ENCODE measurements around the gene FBXL17. TPM values are rescaled to one million over a fixed set of nuclear protein-coding genes. Genes with fewer than 3 reads are reported as not detected.

The FBXL17 gene
- total RNA-seq, 1 donor from 2014 or later, result 26.9 TPM

GRCh38 chr5:108111736-108112135 lies 270.2 kb downstream of the FBXL17 start:
- POLR2A ChIA-PET, result no interaction called here
- CTCF ChIA-PET, result no interaction called here
- DNase-seq (no peak), ATAC-seq (ENCODE audit: low read depth) (no peak)
- no peak overlapping the region for H3K4me3 Mint-ChIP-seq
- no peaks in the 10 kb centered on the region for H3K27me3 Mint-ChIP-seq
- H3K4me1 Mint-ChIP-seq, result peaks cover 5% of the 10 kb centered on the region
- no peak overlapping the region for H3K27ac Mint-ChIP-seq
- H3K9me3 Mint-ChIP-seq, result peaks cover 13% of the 10 kb centered on the region
- no peak for TF ChIP-seq CTCF (IDR thresholded peaks at IDR 0.05)
- H3K36me3 Mint-ChIP-seq (ENCODE audit: low read depth), result peaks cover 25% of the 10 kb centered on the region
- intact Hi-C loops (cut with micrococcal nuclease), result no loop called here

- Mint-ChIP-seq H3K27me3 (no peaks in the 10 kb centered on the region), H3K4me3 (no peak overlapping the region), H3K36me3 (ENCODE audit: low read depth) (peaks cover 26% of the 10 kb centered on the region), H3K9me3 (peaks cover 13% of the 10 kb centered on the region), H3K27ac (no peak overlapping the region), H3K4me1 (peaks cover 5% of the 10 kb centered on the region)
- ChIA-PET CTCF (no interaction called here), POLR2A (no interaction called here)
- ATAC-seq (ENCODE audit: low read depth) (no peak), DNase-seq (no peak)
- no peak for TF ChIP-seq CTCF (IDR thresholded peaks at IDR 0.05)
- intact Hi-C loops (cut with micrococcal nuclease), result no loop called here
Measured at GRCh38 chr5:108109059-108109458, 272.8 kb downstream of the FBXL17 start.

GRCh38 chr5:108104448-108104847 lies 277.4 kb downstream of the FBXL17 start:
- Mint-ChIP-seq H3K4me1 (no peaks in the 10 kb centered on the region), H3K36me3 (ENCODE audit: low read depth) (peaks cover 17% of the 10 kb centered on the region), H3K9me3 (peaks cover 3% of the 10 kb centered on the region), H3K27me3 (no peaks in the 10 kb centered on the region), H3K4me3 (no peak overlapping the region), H3K27ac (no peak overlapping the region)
- CTCF ChIA-PET, result no interaction called here
- ATAC-seq (ENCODE audit: low read depth) (no peak), DNase-seq (no peak)
- POLR2A ChIA-PET, result no interaction called here
- TF ChIP-seq CTCF (IDR thresholded peaks at IDR 0.05), result no peak
- intact Hi-C loops (cut with micrococcal nuclease), result no loop called here

GRCh38 chr5:108102463-108102862 lies 279.4 kb downstream of the FBXL17 start:
- H3K27ac Mint-ChIP-seq, result no peak overlapping the region
- ChIA-PET CTCF (no interaction called here), POLR2A (no interaction called here)
- intact Hi-C loops (cut with micrococcal nuclease), result no loop called here
- no peaks in the 10 kb centered on the region for H3K4me1 Mint-ChIP-seq
- no peaks in the 10 kb centered on the region for H3K27me3 Mint-ChIP-seq
- H3K4me3 Mint-ChIP-seq, result no peak overlapping the region
- no peak for ATAC-seq (ENCODE audit: low read depth)
- H3K36me3 Mint-ChIP-seq (ENCODE audit: low read depth), result peaks cover 8% of the 10 kb centered on the region
- no peaks in the 10 kb centered on the region for H3K9me3 Mint-ChIP-seq
- no peak for TF ChIP-seq CTCF (IDR thresholded peaks at IDR 0.05)
- no peak for DNase-seq

- Mint-ChIP-seq H3K4me1 (no peaks in the 10 kb centered on the region), H3K4me3 (no peak overlapping the region), H3K27me3 (no peaks in the 10 kb centered on the region), H3K9me3 (no peaks in the 10 kb centered on the region), H3K36me3 (ENCODE audit: low read depth) (peaks cover 8% of the 10 kb centered on the region), H3K27ac (no peak overlapping the region)
- intact Hi-C loops (cut with micrococcal nuclease), result no loop called here
- no peak for DNase-seq
- no peak for TF ChIP-seq CTCF (IDR thresholded peaks at IDR 0.05)
- no peak for ATAC-seq (ENCODE audit: low read depth)
- ChIA-PET CTCF (no interaction called here), POLR2A (no interaction called here)
Measured at GRCh38 chr5:108101821-108102220, 280.1 kb downstream of the FBXL17 start.

Measured in activated B cell treated with CpG ODN at 0.5 μM for 24 hours (primary cell).